K562 (cell line): ENCODE data around the gene MS4A18. TPM values are rescaled to one million over a fixed set of nuclear protein-coding genes. Genes with fewer than 3 reads are reported as not detected.

ENCODE experiments used
- CBFB ChIP-seq: sonication (generic); formaldehyde crosslinking; IDR thresholded peaks from 2 replicates; pipeline ENCODE4 v1.4.0; 2020; ENCODE audit warnings: mild to moderate bottlenecking, missing genetic modification reagents
- E2F6 ChIP-seq, 2 experiments: IDR thresholded peaks; 2 replicates each; pipeline ENCODE4 v1.6.1; 2011; ENCODE audit warnings: borderline replicate concordance in 1 of 2, control low read depth in 1 of 2, low read depth in 1 of 2, low read length in 1 of 2, mild to moderate bottlenecking in 1 of 2, mixed read lengths in 1 of 2, moderate library complexity in 1 of 2; ENCODE audit not compliant: insufficient read depth in 1 of 2, insufficient read length in 1 of 2, poor library complexity in 1 of 2, severe bottlenecking in 1 of 2; ENCODE audit errors: extremely low read depth in 1 of 2
- HMBOX1 ChIP-seq: sonication (generic); IDR thresholded peaks from 2 replicates; pipeline ENCODE4 v1.6.1; 2016
- POLR2B ChIP-seq: fragments of 450-650 bp; IDR thresholded peaks from 2 replicates; pipeline ENCODE4 v1.6.1; 2018; ENCODE audit warnings: low read depth; ENCODE audit not compliant: partially characterized antibody
- RB1 ChIP-seq: fragments of 450-650 bp; IDR thresholded peaks from 2 replicates; pipeline ENCODE4 v1.6.1; 2017; ENCODE audit warnings: low read depth, mild to moderate bottlenecking
- RCOR1 ChIP-seq, 2 experiments: IDR thresholded peaks; 2 replicates each; pipeline ENCODE4 v1.6.1; 2012; ENCODE audit warnings: low read depth in 2 of 2, low read length in 2 of 2, borderline replicate concordance in 1 of 2, improper control_type of control experiment in 1 of 2
- SAFB ChIP-seq: fragments of 200-400 bp; formaldehyde crosslinking; IDR thresholded peaks from 2 replicates; pipeline ENCODE4 v1.6.1; 2017; ENCODE audit warnings: low read depth, low read length, borderline replicate concordance
- TCFL5 ChIP-seq: fragments of 250-450 bp; sonication (Bioruptor Pico); conservative IDR thresholded peaks from 2 replicates; pipeline ENCODE4 v1.6.1; 2021; ENCODE audit warnings: mild to moderate bottlenecking, moderate library complexity, matching md5 sums
- USF2 ChIP-seq: sonication (generic); formaldehyde crosslinking; IDR thresholded peaks from 2 replicates; pipeline ENCODE4 v1.5.0; 2020; ENCODE audit warnings: missing genetic modification reagents
- XRCC5 ChIP-seq: fragments of 200-400 bp; formaldehyde crosslinking; IDR thresholded peaks from 2 replicates; pipeline ENCODE4 v1.6.1; 2017; ENCODE audit warnings: low read depth, mild to moderate bottlenecking, low read length
- ZNF316 ChIP-seq: fragments of 450-650 bp; IDR thresholded peaks from 2 replicates; pipeline ENCODE4 v1.6.1; 2016
- ZNF431 ChIP-seq: sonication (generic); formaldehyde crosslinking; IDR thresholded peaks from 2 replicates; pipeline ENCODE4 v1.8.0; 2022; ENCODE audit warnings: mild to moderate bottlenecking, missing genetic modification reagents
- polyA plus RNA-seq, 8 experiments: library from polyadenylated mRNA; depleted of rRNA in 4 of 8; stranded (reverse) in 5 of 8; unstranded in 3 of 8; fragments of >200 nt; fragmentation: Nextera tagmentation in 2 of 8; fragmentation: Illumina TruSeq in 1 of 8; extraction: Ambion mirVana in 2 of 8; extraction: Trizol in 1 of 8; gene quantifications; 2 replicates each; pipeline versions ENCODE4 v1.2.1 to v1.2.3, GENCODE V29; 2011 to 2014; ENCODE audit warnings: inconsistent platforms in 1 of 8, missing spikeins in 1 of 8
- total RNA-seq, 7 experiments: library from RNA; depleted of rRNA in 6 of 7; stranded (reverse); fragments of >200 nt in 6 of 7; fragmentation: Illumina TruSeq in 2 of 7; extraction: Trizol in 2 of 7; gene quantifications; 2 replicates each; pipeline versions ENCODE4 v1.2.1 to v1.2.3, GENCODE V29; 2011 to 2021; ENCODE audit warnings: low replicate concordance in 1 of 7

Gene MS4A18
- total and polyA plus RNA-seq, 9 of the 15 experiments (the other 6 are each of a cell fraction or from before 2014, with no cell fraction given), result not detected

GRCh38 chr11:60767388-60767811, 42.9 kb downstream of the MS4A18 start (continued):
- TF ChIP-seq E2F6 (IDR thresholded peaks at IDR 0.05; ENCODE audit: borderline replicate concordance in 1 of 2, extremely low read depth in 1 of 2, insufficient read depth in 1 of 2, insufficient read length in 1 of 2, low read depth in 1 of 2, low read length in 1 of 2, poor library complexity in 1 of 2, severe bottlenecking in 1 of 2) (peak; percentile 49 to 82), SAFB (0 out of 2 replicates have a peak, but pooled peaks have one; percentile 23), CBFB (CRISPR knock-in tag) (no peak), HMBOX1 (no peak), ZNF316 (peak; percentile 50), POLR2B (no peak), RCOR1 (IDR thresholded peaks at IDR 0.05; ENCODE audit: borderline replicate concordance in 1 of 2, low read depth in 2 of 2, low read length in 2 of 2) (0 out of 4 replicates have a peak, but pooled peaks of 1 of the 2 experiments have one; percentile 28), USF2 (CRISPR knock-in tag) (0 out of 2 replicates have a peak, but pooled peaks have one; percentile 5), ZNF431 (CRISPR knock-in tag) (no peak), RB1 (0 out of 2 replicates have a peak, but pooled peaks have one; percentile 34), TCFL5 (CRISPR knock-in tag) (no peak), XRCC5 (0 out of 2 replicates have a peak, but pooled peaks have one; percentile 64)
